HepG2 (cell line): ENCODE data around the gene FAM174C. TPM values are rescaled to one million over a fixed set of nuclear protein-coding genes. Genes with fewer than 3 reads are reported as not detected.
A peak's percentile ranks its signal among the peaks of the same experiment; 100 is the strongest.

Experiments used
- E2F5 ChIP-seq: sonication (generic); formaldehyde crosslinking; conservative IDR thresholded peaks from 2 replicates; pipeline ENCODE4 v1.4.0; 2020; ENCODE audit warnings: missing genetic modification reagents
- ETV5 ChIP-seq: IDR thresholded peaks from 2 replicates; pipeline ENCODE4 v1.6.1; 2018; ENCODE audit warnings: missing biosample characterization, missing genetic modification reagents, inconsistent platforms, borderline replicate concordance
- FOXM1 ChIP-seq: sonication (generic); formaldehyde crosslinking; IDR thresholded peaks from 2 replicates; pipeline ENCODE4 v1.5.0; 2020; ENCODE audit warnings: missing genetic modification reagents
- GPN1 ChIP-seq: sonication (generic); formaldehyde crosslinking; IDR thresholded peaks from 2 replicates; pipeline ENCODE4 v1.5.1; 2020; ENCODE audit warnings: missing genetic modification reagents, borderline replicate concordance
- HES4 ChIP-seq: sonication (generic); formaldehyde crosslinking; IDR thresholded peaks from 2 replicates; pipeline ENCODE4 v1.9.0; 2021; ENCODE audit warnings: mild to moderate bottlenecking, missing genetic modification reagents, borderline replicate concordance
- HOXA7 ChIP-seq: sonication (generic); formaldehyde crosslinking; IDR thresholded peaks from 2 replicates; pipeline ENCODE4 v1.8.1; 2022; ENCODE audit warnings: mild to moderate bottlenecking, missing genetic modification reagents, moderate library complexity
- NRL ChIP-seq: sonication (generic); formaldehyde crosslinking; IDR thresholded peaks from 2 replicates; pipeline ENCODE4 v1.5.0; 2020; ENCODE audit warnings: missing genetic modification reagents, mild to moderate bottlenecking, moderate library complexity, borderline replicate concordance
- POLR2AphosphoS5 ChIP-seq: IDR thresholded peaks from 2 replicates; pipeline ENCODE4 v1.6.1; 2012; ENCODE audit warnings: low read depth, low read length
- RBM39 ChIP-seq: fragments of 200-400 bp; formaldehyde crosslinking; IDR thresholded peaks from one replicate; pipeline ENCODE4 v1.6.1; 2018; ENCODE audit warnings: antibody characterized with exemption, mild to moderate bottlenecking, low read depth, low read length; ENCODE audit not compliant: poor library complexity, severe bottlenecking
- SMARCE1 ChIP-seq: fragments of 450-650 bp; IDR thresholded peaks from 2 replicates; pipeline ENCODE4 v1.6.1; 2017; ENCODE audit warnings: borderline replicate concordance
- ZBTB3 ChIP-seq: sonication (generic); formaldehyde crosslinking; IDR thresholded peaks from 2 replicates; pipeline ENCODE4 v1.4.0; 2020; ENCODE audit warnings: low read depth, mild to moderate bottlenecking, moderate library complexity, missing genetic modification reagents, borderline replicate concordance
- ZKSCAN1 ChIP-seq: fragments of 150-350 bp; IDR thresholded peaks from 2 replicates; pipeline ENCODE4 v1.6.1; 2014; ENCODE audit warnings: low read length
- ZNF335 ChIP-seq: sonication (generic); formaldehyde crosslinking; IDR thresholded peaks from 2 replicates; pipeline ENCODE4 v1.4.0; 2020; ENCODE audit warnings: missing genetic modification reagents
- ZNF598 ChIP-seq: sonication (generic); formaldehyde crosslinking; IDR thresholded peaks from 2 replicates; pipeline ENCODE4 v1.5.1; 2020; ENCODE audit warnings: mild to moderate bottlenecking, missing genetic modification reagents, borderline replicate concordance
- ZNF615 ChIP-seq: sonication (generic); formaldehyde crosslinking; IDR thresholded peaks from 2 replicates; pipeline ENCODE4 v1.5.0; 2020; ENCODE audit warnings: mild to moderate bottlenecking, missing genetic modification reagents, borderline replicate concordance
- ZNF839 ChIP-seq: sonication (generic); formaldehyde crosslinking; IDR thresholded peaks from 2 replicates; pipeline ENCODE4 v1.4.0; 2020; ENCODE audit warnings: missing genetic modification reagents, mild to moderate bottlenecking, borderline replicate concordance
- polyA plus RNA-seq, 8 experiments: library from polyadenylated mRNA; depleted of rRNA in 3 of 8; stranded (reverse) in 7 of 8; unstranded in 1 of 8; fragments of >200 nt; fragmentation: Illumina TruSeq in 4 of 8; extraction: Trizol in 4 of 8; gene quantifications; 2 replicates each; pipeline versions ENCODE4 v1.2.1 to v1.2.3, GENCODE V29; 2011 to 2016; ENCODE audit warnings: low read depth in 4 of 8, missing spikeins in 1 of 8, mixed read lengths in 1 of 8; ENCODE audit not compliant: insufficient read depth in 1 of 8
- total RNA-seq, 5 experiments: library from RNA; depleted of rRNA; stranded (reverse); fragments of >200 nt; fragmentation: Illumina TruSeq; extraction: Trizol; gene quantifications; 2 replicates each; pipeline ENCODE4 v1.2.3, GENCODE V29; 2016; ENCODE audit warnings: low read depth in 1 of 5
- TF ChIP-seq, protein P1 (sequence below): sonication (generic); formaldehyde crosslinking; IDR thresholded peaks from 2 replicates; pipeline ENCODE4 v1.8.1; 2023; ENCODE audit warnings: missing genetic modification reagents, inconsistent platforms, borderline replicate concordance
- TF ChIP-seq, protein P2 (sequence below): sonication (generic); formaldehyde crosslinking; IDR thresholded peaks from 2 replicates; pipeline ENCODE4 v1.4.0; 2020; ENCODE audit warnings: missing genetic modification reagents, mild to moderate bottlenecking, borderline replicate concordance
- TF ChIP-seq, protein P3 (sequence below): sonication (generic); formaldehyde crosslinking; IDR thresholded peaks from 2 replicates; pipeline ENCODE4 v1.9.0; 2021; ENCODE audit warnings: missing genetic modification reagents, mild to moderate bottlenecking, borderline replicate concordance
- TF ChIP-seq, protein P4 (sequence below): sonication (generic); formaldehyde crosslinking; IDR thresholded peaks from 2 replicates; pipeline ENCODE4 v1.5.0; 2020; ENCODE audit warnings: missing genetic modification reagents, mild to moderate bottlenecking, borderline replicate concordance

The FAM174C gene
- total and polyA plus RNA-seq, 2 of the 13 experiments (the other 11 are each of a cell fraction or from before 2014, with no cell fraction given): 19.5 to 31.3 TPM

- TF ChIP-seq RBM39 (no peak), ZNF615 (CRISPR knock-in tag) (no peak), ZNF598 (peak; percentile 54; the same call in 1 of the 2 replicates), ZBTB3 (CRISPR knock-in tag) (no peak), HOXA7 (CRISPR knock-in tag) (no peak; the same call in 1 of the 2 replicates), POLR2AphosphoS5 (peak; percentile 34; the same call in 1 of the 2 replicates), NRL (no peak), FOXM1 (CRISPR knock-in tag) (no peak), E2F5 (no peak), SMARCE1 (no peak), HES4 (CRISPR knock-in tag) (no peak), ZKSCAN1 (no peak), ZNF839 (CRISPR knock-in tag) (no peak), ZNF335 (CRISPR knock-in tag) (peak; percentile 60; the same call in 1 of the 2 replicates), ETV5 (CRISPR knock-in tag) (0 out of 2 replicates have a peak, but pooled peaks have one; percentile 46), GPN1 (CRISPR knock-in tag) (no peak)
- TF ChIP-seq, protein P1, sequence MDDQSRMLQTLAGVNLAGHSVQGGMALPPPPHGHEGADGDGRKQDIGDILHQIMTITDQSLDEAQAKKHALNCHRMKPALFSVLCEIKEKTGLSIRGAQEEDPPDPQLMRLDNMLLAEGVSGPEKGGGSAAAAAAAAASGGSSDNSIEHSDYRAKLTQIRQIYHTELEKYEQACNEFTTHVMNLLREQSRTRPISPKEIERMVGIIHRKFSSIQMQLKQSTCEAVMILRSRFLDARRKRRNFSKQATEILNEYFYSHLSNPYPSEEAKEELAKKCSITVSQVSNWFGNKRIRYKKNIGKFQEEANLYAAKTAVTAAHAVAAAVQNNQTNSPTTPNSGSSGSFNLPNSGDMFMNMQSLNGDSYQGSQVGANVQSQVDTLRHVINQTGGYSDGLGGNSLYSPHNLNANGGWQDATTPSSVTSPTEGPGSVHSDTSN (CRISPR knock-in tag): no peak
- TF ChIP-seq, protein P2, sequence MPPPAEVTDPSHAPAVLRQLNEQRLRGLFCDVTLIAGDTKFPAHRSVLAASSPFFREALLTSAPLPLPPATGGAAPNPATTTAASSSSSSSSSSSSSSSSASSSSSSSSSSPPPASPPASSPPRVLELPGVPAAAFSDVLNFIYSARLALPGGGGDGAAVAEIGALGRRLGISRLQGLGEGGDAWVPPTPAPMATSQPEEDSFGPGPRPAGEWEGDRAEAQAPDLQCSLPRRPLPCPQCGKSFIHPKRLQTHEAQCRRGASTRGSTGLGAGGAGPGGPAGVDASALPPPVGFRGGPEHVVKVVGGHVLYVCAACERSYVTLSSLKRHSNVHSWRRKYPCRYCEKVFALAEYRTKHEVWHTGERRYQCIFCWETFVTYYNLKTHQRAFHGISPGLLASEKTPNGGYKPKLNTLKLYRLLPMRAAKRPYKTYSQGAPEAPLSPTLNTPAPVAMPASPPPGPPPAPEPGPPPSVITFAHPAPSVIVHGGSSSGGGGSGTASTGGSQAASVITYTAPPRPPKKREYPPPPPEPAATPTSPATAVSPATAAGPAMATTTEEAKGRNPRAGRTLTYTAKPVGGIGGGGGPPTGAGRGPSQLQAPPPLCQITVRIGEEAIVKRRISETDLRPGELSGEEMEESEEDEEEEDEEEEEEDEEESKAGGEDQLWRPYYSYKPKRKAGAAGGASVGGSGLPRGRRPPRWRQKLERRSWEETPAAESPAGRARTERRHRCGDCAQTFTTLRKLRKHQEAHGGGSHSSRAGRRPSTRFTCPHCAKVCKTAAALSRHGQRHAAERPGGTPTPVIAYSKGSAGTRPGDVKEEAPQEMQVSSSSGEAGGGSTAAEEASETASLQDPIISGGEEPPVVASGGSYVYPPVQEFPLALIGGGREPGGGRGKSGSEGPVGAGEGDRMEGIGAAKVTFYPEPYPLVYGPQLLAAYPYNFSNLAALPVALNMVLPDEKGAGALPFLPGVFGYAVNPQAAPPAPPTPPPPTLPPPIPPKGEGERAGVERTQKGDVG (CRISPR knock-in tag): no peak
- TF ChIP-seq, protein P3, sequence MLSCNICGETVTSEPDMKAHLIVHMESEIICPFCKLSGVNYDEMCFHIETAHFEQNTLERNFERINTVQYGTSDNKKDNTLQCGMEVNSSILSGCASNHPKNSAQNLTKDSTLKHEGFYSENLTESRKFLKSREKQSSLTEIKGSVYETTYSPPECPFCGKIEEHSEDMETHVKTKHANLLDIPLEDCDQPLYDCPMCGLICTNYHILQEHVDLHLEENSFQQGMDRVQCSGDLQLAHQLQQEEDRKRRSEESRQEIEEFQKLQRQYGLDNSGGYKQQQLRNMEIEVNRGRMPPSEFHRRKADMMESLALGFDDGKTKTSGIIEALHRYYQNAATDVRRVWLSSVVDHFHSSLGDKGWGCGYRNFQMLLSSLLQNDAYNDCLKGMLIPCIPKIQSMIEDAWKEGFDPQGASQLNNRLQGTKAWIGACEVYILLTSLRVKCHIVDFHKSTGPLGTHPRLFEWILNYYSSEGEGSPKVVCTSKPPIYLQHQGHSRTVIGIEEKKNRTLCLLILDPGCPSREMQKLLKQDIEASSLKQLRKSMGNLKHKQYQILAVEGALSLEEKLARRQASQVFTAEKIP (CRISPR knock-in tag): no peak
- TF ChIP-seq, protein P4, sequence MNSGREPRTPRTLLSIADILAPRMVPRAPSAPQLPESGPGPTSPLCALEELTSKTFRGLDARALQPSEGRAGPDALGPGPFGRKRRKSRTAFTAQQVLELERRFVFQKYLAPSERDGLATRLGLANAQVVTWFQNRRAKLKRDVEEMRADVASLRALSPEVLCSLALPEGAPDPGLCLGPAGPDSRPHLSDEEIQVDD (CRISPR knock-in tag): no peak
Measured at GRCh38 chr19:1266129-1266915, 9.0 kb upstream of the FAM174C start (continued).
